ENCODE results near the gene ENPP6.
A peak's percentile ranks its signal among the peaks of the same experiment; 100 is the strongest.

ENPP6 gene

GRCh38 chr4:184110452-184111224 is 107.0 kb downstream of the ENPP6 start:
- Histone ChIP-seq H3K27me3 (ENCODE audit: low read depth) (no peaks in the 10 kb centered on the region), H3K4me1 (no peaks in the 10 kb centered on the region), H3K9me3 (no peaks in the 10 kb centered on the region), H3K4me3 (no peak overlapping the region), H3K36me3 (replicated peaks) (no peaks in the 10 kb centered on the region)
- DNase-seq (ENCODE audit: low spot score in 2 of 2), result no peak
- in situ Hi-C loops (cut with MboI; ENCODE audit: low sequenced_read_pairs), result no loop called here

DNA sequence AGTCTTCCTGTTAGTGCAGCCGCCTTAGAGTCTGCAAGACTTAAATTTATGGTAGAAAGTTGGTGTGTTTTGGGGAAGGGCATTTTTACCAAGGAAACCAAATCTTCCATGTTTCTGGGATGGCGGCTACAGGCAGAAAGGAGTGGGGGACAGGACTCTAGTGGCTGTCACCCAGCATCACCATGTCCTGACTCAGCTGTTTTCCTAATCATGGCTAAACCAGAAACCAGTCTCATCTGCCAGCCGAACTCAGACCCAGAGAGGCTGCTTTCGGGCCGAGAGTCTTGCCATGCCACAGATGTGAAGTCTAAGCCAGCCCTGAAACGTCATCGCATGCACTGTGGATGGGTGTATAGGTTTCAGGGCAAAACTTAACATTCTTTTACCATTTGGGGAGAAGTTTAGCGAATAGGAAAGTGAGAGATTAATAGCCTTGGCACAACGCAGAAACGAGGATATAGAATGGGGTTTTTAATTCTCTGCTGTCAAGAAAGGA is 109.6 kb downstream of the ENPP6 start:
- in situ Hi-C loops (cut with MboI; ENCODE audit: low sequenced_read_pairs), result no loop called here
- no peak for DNase-seq (ENCODE audit: low spot score in 2 of 2)
- H3K4me1 ChIP-seq, result no peaks in the 10 kb centered on the region
- no peaks in the 10 kb centered on the region for H3K36me3 ChIP-seq (replicated peaks)
- no peaks in the 10 kb centered on the region for H3K9me3 ChIP-seq
- no peaks in the 10 kb centered on the region for H3K27me3 ChIP-seq (ENCODE audit: low read depth)
- no peak overlapping the region for H3K4me3 ChIP-seq

GRCh38 chr4:184104419-184105101 is 113.1 kb downstream of the ENPP6 start:
- Histone ChIP-seq H3K4me1 (no peaks in the 10 kb centered on the region), H3K4me3 (no peak overlapping the region), H3K36me3 (replicated peaks) (no peaks in the 10 kb centered on the region), H3K9me3 (no peaks in the 10 kb centered on the region), H3K27me3 (ENCODE audit: low read depth) (no peaks in the 10 kb centered on the region)
- in situ Hi-C loops (cut with MboI; ENCODE audit: low sequenced_read_pairs), result no loop called here
- no peak for DNase-seq (ENCODE audit: low spot score in 2 of 2)

GRCh38 chr4:184103527-184104264 is 114.0 kb downstream of the ENPP6 start:
- no peaks in the 10 kb centered on the region for H3K9me3 ChIP-seq
- H3K27me3 ChIP-seq (ENCODE audit: low read depth), result no peaks in the 10 kb centered on the region
- DNase-seq (ENCODE audit: low spot score in 2 of 2), result no peak
- in situ Hi-C loops (cut with MboI; ENCODE audit: low sequenced_read_pairs), result no loop called here
- H3K36me3 ChIP-seq (replicated peaks), result no peaks in the 10 kb centered on the region
- no peak overlapping the region for H3K4me3 ChIP-seq
- no peaks in the 10 kb centered on the region for H3K4me1 ChIP-seq

- H3K27me3 ChIP-seq (ENCODE audit: low read depth), result no peaks in the 10 kb centered on the region
- no peak for DNase-seq (ENCODE audit: low spot score in 2 of 2)
- in situ Hi-C loops (cut with MboI; ENCODE audit: low sequenced_read_pairs), result no loop called here
- no peaks in the 10 kb centered on the region for H3K4me1 ChIP-seq
- H3K36me3 ChIP-seq (replicated peaks), result no peaks in the 10 kb centered on the region
- no peak overlapping the region for H3K4me3 ChIP-seq
- H3K9me3 ChIP-seq, result no peaks in the 10 kb centered on the region
Measured at GRCh38 chr4:184102927-184103326, 114.7 kb downstream of the ENPP6 start.

DNA sequence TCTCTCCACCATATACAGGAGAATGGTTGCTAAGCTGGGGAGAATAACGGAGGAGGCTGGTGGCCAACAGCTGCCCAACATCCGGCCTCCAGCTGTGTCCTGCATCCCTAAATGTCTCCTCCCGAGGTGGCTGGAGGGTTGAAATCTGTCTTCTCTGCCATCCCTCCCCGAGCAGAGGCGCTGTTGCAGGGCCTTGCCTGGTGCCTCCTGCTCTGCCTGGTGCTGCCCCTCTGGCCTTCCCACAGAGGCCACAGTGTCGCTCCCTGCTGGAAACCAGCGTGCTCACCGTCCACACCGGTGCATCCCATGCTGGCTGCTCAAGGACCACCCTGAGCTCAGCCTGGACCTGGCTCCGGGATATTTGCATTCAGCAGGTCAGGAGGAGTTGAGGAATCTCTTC is 115.2 kb downstream of the ENPP6 start:
- DNase-seq (ENCODE audit: low spot score in 2 of 2), result no peak
- Histone ChIP-seq H3K4me1 (no peaks in the 10 kb centered on the region), H3K4me3 (no peak overlapping the region), H3K27me3 (ENCODE audit: low read depth) (no peaks in the 10 kb centered on the region), H3K36me3 (replicated peaks) (no peaks in the 10 kb centered on the region), H3K9me3 (no peaks in the 10 kb centered on the region)
- in situ Hi-C loops (cut with MboI; ENCODE audit: low sequenced_read_pairs), result no loop called here

DNA sequence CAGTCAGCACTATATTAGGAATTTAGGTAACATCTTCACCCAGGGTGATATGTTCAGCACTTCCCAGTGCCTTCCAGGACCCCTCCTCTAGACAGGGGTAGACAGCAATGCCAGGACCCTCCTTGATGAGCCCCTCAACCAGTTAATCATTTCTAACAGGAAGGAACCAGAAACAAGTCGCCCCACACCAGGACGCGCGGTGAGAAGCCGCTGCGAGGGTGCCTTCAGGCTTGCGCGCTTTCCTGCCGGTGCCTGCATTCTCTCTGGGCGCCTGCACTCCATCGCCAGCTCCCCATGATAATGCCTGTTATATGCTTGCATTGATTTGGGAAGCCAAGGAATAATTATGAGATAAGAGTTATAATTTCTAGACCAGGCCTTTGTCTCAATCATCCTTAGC is 116.0 kb downstream of the ENPP6 start:
- Histone ChIP-seq H3K4me1 (no peaks in the 10 kb centered on the region), H3K36me3 (replicated peaks) (no peaks in the 10 kb centered on the region), H3K27me3 (ENCODE audit: low read depth) (no peaks in the 10 kb centered on the region), H3K4me3 (no peak overlapping the region), H3K9me3 (no peaks in the 10 kb centered on the region)
- in situ Hi-C loops (cut with MboI; ENCODE audit: low sequenced_read_pairs), result no loop called here
- no peak for DNase-seq (ENCODE audit: low spot score in 2 of 2)

GRCh38 chr4:184100297-184100885 is 117.3 kb downstream of the ENPP6 start:
- H3K36me3 ChIP-seq (replicated peaks), result no peaks in the 10 kb centered on the region
- H3K4me1 ChIP-seq, result no peaks in the 10 kb centered on the region
- no peaks in the 10 kb centered on the region for H3K9me3 ChIP-seq
- in situ Hi-C loops (cut with MboI; ENCODE audit: low sequenced_read_pairs), result no loop called here
- no peak for DNase-seq (ENCODE audit: low spot score in 2 of 2)
- H3K27me3 ChIP-seq (ENCODE audit: low read depth), result no peaks in the 10 kb centered on the region
- no peak overlapping the region for H3K4me3 ChIP-seq

GRCh38 chr4:184099535-184099966 is 118.1 kb downstream of the ENPP6 start:
- no peak for DNase-seq (ENCODE audit: low spot score in 2 of 2)
- no peaks in the 10 kb centered on the region for H3K9me3 ChIP-seq
- in situ Hi-C loops (cut with MboI; ENCODE audit: low sequenced_read_pairs), result no loop called here
- no peaks in the 10 kb centered on the region for H3K36me3 ChIP-seq (replicated peaks)
- H3K4me3 ChIP-seq, result no peak overlapping the region
- H3K27me3 ChIP-seq (ENCODE audit: low read depth), result no peaks in the 10 kb centered on the region
- H3K4me1 ChIP-seq, result no peaks in the 10 kb centered on the region

DNA sequence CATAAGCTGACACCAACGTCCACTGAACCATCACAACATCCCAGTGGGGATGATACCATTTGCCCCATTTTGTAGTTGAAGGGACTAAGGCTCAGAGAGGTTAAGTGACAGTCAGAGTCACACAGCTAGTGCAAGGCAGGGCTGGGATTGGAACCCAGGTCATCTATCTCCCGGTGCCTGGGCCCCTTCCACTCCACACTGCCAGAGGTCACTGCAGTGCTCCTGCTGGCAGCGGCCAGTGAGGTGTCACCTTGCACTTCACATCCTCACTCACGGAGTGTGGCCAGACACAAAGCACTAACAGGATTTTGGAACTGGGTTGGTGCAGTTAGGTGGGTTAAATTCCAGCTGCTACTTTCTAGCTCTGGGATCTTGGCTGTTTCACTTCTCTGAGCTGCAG is 118.7 kb downstream of the ENPP6 start:
- in situ Hi-C loops (cut with MboI; ENCODE audit: low sequenced_read_pairs), result no loop called here
- no peak overlapping the region for H3K4me3 ChIP-seq
- no peaks in the 10 kb centered on the region for H3K36me3 ChIP-seq (replicated peaks)
- H3K4me1 ChIP-seq, result no peaks in the 10 kb centered on the region
- H3K9me3 ChIP-seq, result no peaks in the 10 kb centered on the region
- no peak for DNase-seq (ENCODE audit: low spot score in 2 of 2)
- no peaks in the 10 kb centered on the region for H3K27me3 ChIP-seq (ENCODE audit: low read depth)

DNA sequence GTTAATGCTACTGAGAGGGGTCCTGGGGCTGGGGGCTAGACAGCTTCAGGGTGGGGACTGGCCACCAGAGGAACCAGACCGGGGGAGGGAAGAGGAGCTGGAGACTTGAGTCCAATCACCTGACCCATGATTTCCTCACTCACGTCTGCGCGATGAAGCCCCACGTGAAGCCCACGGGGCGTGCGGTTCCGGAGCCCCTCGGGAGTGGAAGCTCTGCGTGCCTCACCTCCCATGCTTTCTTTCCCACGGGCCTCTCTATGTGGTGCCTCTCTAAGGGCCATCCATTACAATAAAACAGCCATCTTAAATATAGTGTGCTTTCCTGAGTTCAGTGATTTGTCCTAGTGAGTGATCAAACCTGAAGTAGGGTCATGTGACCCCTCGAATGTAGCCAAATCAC is 119.9 kb downstream of the ENPP6 start:
- in situ Hi-C loops (cut with MboI; ENCODE audit: low sequenced_read_pairs), result no loop called here

GRCh38 chr4:184097241-184097605 is 120.5 kb downstream of the ENPP6 start:
- Histone ChIP-seq H3K4me3 (no peak overlapping the region), H3K9me3 (no peaks in the 10 kb centered on the region), H3K4me1 (no peaks in the 10 kb centered on the region), H3K36me3 (replicated peaks) (no peaks in the 10 kb centered on the region), H3K27me3 (ENCODE audit: low read depth) (no peaks in the 10 kb centered on the region)
- peak in 1 of 2 experiments; percentile 17 for DNase-seq (ENCODE audit: low spot score in 2 of 2)
- in situ Hi-C loops (cut with MboI; ENCODE audit: low sequenced_read_pairs), result no loop called here

More for the DNA sequence above, 119.9 kb downstream of the ENPP6 start:
- no peaks in the 10 kb centered on the region for H3K4me1 ChIP-seq
- H3K4me3 ChIP-seq, result no peak overlapping the region
- no peaks in the 10 kb centered on the region for H3K9me3 ChIP-seq
- no peaks in the 10 kb centered on the region for H3K27me3 ChIP-seq (ENCODE audit: low read depth)
- no peaks in the 10 kb centered on the region for H3K36me3 ChIP-seq (replicated peaks)
- DNase-seq (ENCODE audit: low spot score in 2 of 2), result no peak

GRCh38 chr4:184096561-184097240 is 121.0 kb downstream of the ENPP6 start:
- DNase-seq (ENCODE audit: low spot score in 2 of 2), result no peak
- in situ Hi-C loops (cut with MboI; ENCODE audit: low sequenced_read_pairs), result no loop called here
- Histone ChIP-seq H3K4me3 (no peak overlapping the region), H3K4me1 (no peaks in the 10 kb centered on the region), H3K9me3 (no peaks in the 10 kb centered on the region), H3K36me3 (replicated peaks) (no peaks in the 10 kb centered on the region), H3K27me3 (ENCODE audit: low read depth) (no peaks in the 10 kb centered on the region)
